HG03439 (cell line): Measurements from ENCODE around the gene ZNF697.
"Not testable (repeated sequence)": the region's sequence is repeated elsewhere in the genome, so short reads cannot be mapped to it uniquely, and the experiment has no call there.

ENCODE experiments used
- ATAC-seq: cut with Tn5 transposase; IDR thresholded peaks from one replicate; pipeline ENCODE4 v1.9.1; 2021; ENCODE audit warnings: mild to moderate bottlenecking, moderate library complexity; ENCODE audit not compliant: unreplicated experiment

The ZNF697 gene

DNA sequence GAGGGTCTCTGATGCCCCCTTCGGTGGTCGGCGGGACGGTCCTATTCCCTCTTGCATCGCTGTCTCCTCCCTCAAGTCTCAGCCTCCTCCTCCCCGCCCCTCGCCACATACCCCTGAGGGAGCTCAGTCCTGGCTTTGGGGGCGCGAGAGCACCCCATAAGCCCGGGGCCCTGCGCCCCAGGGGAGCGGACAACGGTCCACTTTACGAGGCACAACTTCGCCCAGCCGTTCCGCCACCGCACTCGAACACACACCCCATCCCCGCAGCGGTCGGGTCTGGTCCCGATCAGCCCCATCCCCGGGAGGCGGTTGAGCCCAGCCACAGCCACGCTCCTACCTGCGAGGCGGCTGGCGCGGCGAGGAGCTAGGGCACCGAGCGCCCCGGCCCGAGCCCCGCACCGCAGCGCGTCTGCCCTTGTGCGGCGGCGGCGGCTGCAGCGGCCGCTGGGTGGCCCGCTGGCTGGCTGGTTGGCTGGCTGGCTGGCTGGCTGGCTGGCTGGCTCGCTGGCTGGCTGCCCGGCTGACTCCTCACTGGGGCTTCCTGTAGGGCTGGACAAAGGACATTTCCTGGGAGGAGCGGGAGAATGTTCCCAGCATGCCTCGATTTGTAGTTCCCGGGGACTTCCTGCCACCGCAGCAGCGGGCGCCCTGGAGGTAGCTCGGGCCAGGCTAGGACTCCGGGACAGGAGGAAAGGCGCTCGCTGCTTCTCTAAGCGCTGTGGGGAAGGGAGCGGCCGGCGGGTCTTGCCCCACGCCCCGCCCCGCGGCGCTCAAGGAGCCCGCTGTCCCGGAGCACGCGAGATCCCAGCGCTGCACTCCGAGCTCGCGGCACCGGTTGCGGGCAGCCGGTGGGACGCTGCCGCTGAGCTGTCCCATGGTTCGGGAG is at the start of gene ZNF697:
Gene ZNF697 (minus strand): TSS at position 533 of the 886 bp plus-strand sequence. CDS start 22,166 bp downstream, outside the sequence.
- ATAC-seq = peak; percentile 58

DNA sequence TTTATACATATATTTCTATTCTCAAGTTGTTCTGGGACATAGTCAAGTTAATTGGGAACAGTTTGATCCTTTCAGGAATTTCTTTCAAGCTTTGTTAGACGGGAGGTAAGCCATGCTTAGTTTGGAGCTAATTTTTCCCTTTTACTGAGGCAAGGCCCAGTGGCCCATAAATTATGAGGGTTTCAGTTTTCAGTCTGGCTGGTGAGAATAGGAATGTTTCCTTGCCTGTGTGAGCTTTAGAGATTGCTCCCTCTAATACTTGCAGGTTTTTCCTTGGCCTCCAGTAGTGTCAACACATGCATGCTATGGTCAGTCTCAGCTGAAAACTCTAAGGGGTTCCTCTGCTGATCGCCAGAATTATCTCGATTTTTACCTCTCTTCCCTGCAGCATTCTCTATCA is 49.5 kb upstream of the ZNF697 start:
- no peak for ATAC-seq

DNA sequence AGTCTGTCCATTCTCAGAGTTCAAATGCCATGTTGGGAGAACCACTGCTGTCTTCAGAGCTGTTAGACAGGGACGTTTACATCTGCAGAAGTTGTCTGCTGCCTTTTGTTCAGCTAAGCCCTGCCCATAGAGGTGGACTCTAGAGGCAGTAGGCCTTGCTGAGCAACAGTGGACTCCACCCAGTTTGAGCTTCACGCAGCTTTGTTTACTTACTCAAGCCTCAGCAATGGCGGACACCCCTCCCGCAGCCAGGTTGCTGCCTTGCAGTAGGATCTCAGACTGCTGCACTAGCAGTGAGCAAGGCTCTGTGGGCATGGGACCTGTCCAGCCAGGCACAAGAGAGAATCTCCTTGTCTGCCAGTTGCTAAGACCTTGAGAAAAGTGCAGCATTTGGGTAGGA is 48.8 kb upstream of the ZNF697 start:
- not testable (repeated sequence) for ATAC-seq

DNA sequence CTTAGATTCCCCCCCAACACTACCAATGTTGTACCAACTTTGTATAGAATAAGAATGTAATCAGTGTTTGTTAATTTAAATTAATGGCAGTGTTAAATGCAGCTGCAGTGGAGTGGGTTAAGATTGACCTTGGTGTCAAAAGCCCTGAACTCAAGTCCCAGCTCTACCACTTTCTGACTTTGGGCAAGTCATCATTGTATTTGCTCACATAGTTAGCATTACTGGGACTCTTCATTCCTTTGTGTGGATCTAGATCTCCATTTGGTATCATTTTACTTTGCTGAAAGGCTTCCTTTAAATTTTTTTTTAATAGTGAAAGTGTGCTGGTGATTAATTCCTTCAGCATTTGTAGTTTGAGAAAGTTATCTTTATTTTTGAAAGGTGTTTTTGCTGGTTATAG is 41.4 kb upstream of the ZNF697 start:
- no peak for ATAC-seq

DNA sequence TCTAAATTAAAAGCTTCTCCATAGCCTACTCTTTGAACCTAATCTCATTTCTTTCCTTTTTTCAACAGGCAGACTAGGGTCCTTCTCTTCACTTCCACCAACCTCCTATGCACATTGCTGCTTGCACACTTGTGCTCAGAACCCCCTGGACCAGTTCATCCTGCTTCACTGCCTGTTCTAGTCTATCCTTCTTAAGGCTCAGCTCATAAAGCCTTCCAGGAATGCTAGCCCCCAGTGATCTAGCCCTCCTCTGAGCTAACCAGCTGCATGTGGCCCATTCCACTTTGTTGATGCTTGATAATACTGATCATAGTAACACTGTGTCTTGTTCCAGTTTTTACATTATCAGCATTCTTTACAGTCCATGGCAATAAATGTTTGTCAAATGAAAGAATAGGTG is 40.7 kb upstream of the ZNF697 start:
- no peak for ATAC-seq

DNA sequence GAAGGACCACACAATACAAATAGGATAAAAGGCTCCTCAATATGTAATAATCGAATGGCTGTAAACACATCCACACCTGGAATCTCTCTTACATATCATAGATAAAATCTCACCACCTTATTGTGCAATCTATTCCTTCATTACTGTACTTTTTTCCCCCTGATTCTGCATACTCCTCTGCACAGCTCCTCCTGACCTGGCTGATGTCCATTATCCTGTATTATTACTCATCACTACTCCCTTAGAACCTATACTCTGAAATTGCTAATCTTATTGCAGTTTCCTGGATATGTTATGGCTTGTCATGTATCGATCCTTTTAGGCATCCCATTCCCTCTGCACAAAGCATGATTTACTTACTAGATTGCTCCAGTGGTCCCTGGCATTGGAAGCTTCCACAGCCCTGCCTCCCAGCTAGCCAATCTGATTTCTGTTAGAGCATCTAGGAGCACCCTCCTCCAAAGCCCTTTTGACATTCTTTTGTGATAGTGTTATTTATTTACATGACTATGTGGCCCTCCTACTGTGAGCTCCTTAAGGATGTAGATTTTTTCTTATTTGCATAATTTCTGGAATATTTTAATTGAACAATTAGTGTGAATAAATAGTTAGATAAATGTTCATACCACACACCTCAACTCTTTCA is 39.5 kb upstream of the ZNF697 start:
- ATAC-seq = no peak

DNA sequence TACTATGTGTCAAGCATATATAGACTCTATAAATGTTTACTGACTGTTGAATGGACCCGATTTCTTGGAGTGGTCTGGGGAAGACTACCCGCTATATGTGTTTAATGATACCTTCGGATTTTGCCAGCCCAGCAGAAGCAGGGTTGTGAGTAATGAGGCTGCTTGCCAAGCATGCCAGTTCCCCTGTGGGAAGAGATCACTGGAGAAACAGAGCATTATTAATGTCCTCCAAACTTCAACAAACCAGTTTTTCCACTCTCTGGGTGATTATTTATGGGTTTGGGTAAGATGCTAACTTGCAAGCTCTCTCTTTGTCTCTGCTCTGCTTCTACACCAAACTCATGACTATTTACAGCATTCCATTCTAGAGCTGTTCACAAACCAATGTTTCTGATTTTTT is 38.6 kb upstream of the ZNF697 start:
- no peak for ATAC-seq

DNA sequence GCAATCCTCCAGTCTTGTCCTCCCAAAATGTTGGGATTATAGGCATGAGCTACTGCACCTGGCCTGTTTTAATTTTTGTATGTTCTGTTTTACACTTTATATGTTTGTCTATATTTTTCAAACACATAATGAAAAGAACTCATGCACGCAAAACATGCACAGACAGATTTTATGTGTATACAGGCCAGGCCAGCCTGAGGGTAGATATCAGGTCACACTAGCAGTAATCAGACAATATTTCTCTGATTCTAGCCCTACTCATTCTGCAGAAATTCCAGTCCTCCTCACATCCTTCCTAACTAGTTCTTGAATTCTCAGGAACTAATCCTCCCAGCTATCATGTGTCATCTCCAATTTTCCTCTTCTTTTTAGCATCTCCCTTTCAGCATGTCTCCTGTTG is 35.8 kb upstream of the ZNF697 start:
- no peak for ATAC-seq

DNA sequence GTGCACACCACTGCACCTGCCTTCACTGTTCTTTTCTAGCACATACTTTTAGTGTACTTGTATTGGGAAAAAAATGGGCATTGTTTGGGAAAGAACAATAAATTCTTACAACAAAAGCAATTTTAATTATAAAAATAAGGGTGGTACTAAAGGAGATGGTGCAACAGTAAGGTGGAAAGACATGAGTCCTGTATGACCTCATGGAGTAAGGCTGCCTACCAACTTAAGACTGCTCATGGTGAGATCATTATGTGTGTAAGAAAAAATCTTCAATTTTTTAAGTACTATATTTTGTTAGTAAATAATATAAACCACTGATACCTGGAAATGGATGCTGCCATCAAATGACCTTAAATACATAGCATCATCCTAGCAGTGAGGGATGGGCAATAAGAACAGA is 34.1 kb upstream of the ZNF697 start:
- ATAC-seq = no peak

DNA sequence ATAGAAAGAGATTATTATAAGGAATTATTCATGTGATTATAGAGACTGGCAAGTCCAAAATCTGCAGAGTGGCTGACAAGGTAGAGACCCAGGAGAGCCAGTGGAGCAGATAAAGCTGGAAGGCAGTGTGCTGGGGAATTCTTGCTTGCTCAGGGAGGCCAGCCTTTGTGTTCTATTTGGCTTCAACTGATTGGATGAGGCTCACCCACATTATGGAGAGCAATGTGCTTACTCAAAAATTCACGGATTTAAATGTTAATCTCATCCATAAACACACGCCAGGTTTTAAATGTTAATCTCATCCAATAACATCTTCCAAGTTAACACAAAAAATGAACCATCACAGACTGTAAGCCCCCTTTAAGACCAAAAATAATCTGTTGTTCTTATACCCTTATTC is 33.5 kb upstream of the ZNF697 start:
- no peak for ATAC-seq

DNA sequence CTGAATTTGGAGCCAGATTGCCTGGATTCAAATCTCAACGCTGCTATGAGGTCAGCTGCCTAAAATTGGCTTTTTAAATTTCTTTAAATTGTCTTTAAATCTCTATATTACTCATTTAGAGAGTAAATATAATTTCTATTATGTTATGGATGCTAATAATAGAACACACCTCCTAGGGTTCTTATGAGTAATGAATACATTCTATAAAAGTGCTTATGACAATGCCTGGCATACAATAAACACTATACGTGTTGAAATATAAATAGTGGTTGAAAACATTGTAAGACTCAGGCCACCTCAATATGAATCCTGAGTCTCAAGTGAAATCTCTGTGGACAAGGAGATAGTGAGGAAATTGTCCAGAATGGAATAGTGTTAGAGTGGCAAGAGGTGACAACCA is 32.7 kb upstream of the ZNF697 start:
- ATAC-seq = no peak

DNA sequence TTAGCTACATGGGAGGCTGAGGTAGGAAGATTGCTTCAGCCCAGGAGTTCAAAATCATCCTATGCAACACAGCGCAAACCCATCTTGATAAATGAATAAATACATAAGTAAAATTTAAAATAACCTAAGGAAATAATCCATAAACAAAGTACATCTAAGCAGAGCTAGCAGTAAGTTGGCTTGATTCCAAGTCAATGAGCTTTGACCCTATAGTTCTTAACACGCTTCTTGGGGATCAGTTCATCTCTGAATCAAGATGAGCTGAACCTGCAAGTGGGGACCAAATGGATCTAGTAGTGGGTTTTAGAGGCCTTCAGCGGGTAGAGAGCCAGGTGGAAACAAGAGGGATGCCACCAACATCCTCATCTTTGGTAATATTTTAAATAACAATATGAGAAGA is 32.1 kb upstream of the ZNF697 start:
- no peak for ATAC-seq

DNA sequence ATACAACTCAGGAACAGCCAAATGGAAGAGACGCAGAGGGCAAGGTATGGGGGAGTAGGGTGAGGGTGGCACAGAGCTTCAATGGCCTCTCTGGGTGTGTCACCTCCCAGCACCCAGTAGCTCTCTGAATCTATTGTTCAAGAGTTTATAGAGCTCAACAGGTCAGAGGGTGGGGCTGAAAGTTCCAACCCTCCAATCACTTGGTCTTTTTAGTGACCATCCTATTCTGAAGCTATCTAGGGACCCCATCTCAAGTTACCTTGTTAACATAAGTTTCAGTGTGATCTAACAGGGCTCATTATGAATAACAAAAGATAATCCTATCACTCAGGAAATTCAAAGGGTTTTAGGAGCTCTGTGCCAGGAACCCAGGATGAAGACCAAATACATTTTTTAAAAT is 31.2 kb upstream of the ZNF697 start:
- ATAC-seq = no peak

DNA sequence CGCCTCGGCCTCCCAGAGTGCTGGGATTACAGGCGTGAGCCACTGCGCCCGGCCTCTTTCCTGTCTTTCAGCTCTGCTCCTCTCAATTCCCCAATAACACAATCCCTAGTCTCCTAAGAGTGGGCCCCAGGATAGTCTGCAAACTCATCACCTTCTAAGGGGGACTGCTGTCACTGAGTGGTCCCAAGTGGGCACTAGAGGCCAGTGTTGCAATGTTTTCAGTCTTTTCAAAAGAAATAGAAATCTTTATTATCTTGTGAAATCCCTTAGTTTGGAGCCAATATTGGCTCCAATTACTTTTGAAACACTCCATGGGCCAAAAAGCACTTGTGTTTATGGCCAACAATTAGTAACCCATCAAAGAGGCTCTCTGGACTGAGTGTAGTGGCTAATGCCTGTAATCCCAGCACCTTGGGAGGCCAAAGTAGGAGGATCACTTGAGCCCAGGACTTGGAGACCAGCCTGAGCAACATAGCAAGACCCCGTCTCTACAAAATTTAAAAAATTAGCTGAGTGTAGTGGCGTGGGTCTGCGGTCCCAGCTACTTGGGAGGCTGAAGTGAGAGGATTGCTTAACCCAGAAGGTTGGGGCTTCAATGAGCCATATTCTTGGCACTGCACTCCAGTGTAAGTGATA is 28.6 kb upstream of the ZNF697 start:
- ATAC-seq = no peak

DNA sequence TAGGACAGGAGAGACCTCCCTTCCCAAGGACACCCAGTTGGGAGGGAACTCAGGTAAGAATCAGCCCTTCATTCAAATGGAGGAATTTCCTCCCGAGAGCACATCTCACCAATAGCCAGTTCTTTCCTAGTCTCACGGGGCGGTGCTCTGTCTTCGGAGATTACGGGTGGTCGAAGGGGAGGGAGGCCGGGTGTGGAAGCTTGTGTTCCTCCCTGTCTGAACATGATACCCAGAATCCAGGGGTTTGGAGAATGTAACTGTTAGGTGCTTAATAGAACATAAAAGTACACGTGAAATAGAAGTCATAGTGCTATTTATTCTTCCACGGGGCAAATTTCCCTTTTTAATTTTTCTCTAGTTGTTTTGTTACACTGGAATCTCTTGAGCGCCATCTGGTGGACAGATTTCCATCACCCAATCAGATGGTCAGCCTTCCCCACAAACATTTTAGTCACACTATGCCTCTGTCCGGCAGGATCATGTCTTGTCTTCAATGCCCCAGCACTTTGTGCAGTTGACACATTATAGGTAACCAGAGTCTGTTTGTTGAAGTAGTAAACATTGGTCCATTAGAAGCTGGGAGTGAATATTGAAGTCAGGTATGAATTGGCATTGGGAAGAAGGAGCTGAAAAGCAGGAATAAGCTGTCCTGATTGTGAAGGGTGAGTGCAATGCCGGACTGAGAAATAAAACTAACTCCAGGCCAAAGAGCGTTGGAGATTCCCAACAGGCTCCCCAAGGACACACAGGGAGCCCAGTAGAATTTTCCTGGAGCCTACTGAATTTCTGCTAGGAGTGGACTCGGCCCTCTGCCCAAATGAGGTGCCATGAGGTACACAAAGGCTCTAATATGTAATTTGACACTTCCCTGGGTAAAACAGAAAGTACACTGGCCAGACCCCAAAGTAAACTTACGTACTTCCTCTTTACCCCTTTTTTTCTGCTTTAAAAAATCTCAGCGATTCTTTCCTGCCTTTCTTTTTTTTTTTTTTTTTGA is 27.6 kb upstream of the ZNF697 start:
- no peak for ATAC-seq

DNA sequence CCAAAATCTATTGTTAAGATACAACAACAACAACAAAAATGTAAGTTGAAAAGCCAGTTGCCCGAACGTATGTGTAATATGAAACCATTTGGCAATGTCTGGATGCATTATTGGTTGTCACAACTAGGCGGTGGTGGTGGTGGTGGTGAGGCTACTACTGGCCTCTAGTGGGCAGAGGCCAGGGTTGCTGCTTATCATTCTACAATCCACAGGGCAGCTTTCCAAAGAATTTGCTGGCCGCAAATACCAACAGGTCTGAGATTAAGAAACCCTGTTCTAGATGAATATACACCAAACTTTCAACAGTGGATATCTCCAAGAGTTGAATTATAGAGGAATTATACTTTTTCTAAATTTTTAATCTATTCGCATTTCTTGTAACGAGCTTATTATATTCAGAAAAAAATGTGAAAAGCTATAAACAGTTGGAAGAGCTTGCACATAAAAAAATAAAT is 26.8 kb upstream of the ZNF697 start:
- no peak for ATAC-seq

DNA sequence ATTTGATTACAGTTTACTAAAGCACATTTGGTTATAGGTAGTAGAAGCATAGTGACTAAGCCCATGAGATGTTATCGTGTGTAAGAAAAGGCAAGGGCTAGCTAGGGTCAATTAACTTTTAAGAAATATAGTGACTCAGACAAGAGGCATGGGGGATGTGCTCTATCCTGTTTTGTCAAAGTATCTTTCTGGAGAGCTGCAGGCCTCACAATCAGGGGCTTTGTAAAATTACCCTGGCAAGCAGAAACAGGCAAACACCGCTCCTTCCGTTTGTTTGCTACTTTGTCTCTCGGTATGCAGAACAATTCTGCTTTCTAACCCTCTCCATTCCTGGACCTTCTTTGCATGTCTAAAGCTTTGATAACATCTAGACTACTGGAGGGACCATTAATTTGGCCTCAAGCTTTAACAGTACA is 26.1 kb upstream of the ZNF697 start:
- ATAC-seq = no peak

DNA sequence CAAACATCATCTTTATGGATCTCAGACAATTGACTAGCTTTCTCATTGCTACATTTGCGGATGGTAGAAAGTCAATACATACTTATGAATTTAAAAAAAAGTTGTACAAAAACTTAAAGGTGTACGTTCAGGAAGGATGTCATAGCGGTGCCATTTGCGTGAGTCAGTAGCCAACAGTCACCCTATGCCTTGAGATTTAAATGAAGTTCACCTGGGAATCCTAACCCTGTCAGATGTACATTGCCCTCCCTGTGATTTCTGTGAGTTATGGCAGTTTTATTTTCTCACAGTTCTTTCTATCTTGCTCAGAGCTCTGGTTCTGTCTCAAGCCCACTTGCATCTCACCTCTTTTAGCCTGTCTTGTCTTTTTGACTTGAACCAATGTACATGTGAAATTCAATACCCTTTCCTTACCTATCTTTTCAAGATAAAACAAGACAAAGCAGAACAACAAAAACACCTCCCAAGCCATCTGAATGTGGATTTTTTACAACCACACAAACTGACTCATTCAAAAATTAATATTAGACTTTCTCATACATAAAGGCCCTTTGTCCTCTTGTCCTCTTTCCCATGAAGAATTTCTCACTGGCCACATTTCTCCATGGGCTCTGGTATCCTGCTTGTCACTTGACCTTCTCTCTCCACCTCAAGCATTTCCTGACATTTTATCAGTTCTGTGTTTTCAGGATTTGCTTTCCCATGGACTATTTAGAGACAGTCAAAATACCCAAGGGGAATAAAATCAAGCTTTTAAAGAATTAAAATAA is 25.3 kb upstream of the ZNF697 start:
- ATAC-seq = no peak

DNA sequence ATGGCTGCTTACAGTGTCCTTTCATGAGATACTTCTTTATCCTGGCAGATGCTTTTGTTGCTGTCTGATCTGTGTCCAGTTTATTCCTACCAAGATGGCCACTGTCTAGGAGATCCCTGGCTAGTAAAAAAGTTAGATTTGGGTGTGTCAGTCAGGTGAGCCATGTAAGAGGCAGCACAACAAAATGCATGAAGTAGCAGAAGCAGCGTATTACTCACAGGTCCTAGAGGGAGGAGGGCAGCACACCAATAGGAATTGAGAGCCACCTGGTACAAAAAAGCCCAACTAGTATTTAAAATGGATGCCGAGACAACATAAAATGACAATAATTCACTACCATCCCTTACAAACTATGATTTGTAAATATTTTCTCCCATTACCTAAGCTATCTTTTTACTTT is 22.8 kb upstream of the ZNF697 start:
- ATAC-seq = no peak

DNA sequence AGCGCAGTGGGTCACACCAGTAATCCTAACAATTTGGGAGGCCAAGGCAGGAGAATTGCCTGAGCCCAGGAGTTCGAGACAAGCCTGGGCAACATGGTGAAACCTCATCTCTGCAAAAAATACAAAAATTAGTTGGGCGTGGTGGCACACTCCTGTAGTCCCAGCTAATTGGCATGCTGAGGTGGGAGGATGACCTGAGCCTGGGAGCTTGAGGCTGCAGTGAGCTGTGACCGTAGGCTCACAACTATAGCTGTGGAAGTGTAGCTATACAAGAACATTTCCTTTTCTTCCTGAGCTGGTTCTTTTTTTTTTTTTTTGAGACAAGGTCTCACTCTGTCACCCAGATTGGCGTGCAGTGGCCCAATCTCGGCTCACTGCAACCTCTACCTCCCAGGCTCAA is 19.1 kb upstream of the ZNF697 start:
- no peak for ATAC-seq
